Measurements from ENCODE around the gene JPH3. TPM values are rescaled to one million over a fixed set of nuclear protein-coding genes. Genes with fewer than 3 reads are reported as not detected.
A peak's percentile ranks its signal among the peaks of the same experiment; 100 is the strongest.

Gene JPH3
- total and polyA plus RNA-seq, 2 experiments from 2014 or later: 1.8 to 4.8 TPM

GRCh38 chr16:87656328-87656727, 54.0 kb downstream of the JPH3 start:
- 76% methylated on average over 14 of the region's 14 CpGs for WGBS (ENCODE audit: low lambda C conversion rate, missing lambda C conversion rate)
- Histone ChIP-seq H3K36me3 (replicated peaks; ENCODE audit: insufficient read depth, low read depth) (no peaks in the 10 kb centered on the region), H3K4me1 (ENCODE audit: insufficient read depth) (no peaks in the 10 kb centered on the region), H3K9me2 (replicated peaks; ENCODE audit: insufficient read depth) (no peaks in the 10 kb centered on the region), H3K9me3 (ENCODE audit: low read depth) (no peaks in the 10 kb centered on the region), H4K20me1 (ENCODE audit: insufficient read depth, poor library complexity, severe bottlenecking) (no peaks in the 10 kb centered on the region), H3K4me2 (no peak overlapping the region), H2AFZ (no peak overlapping the region), H3K4me3 (no peak overlapping the region), H3K27me3 (no peaks in the 10 kb centered on the region), H3K27ac (no peak overlapping the region), H3K79me2 (no peaks in the 10 kb centered on the region)
- DNase-seq (ENCODE audit: low spot score): no peak
- TF ChIP-seq EZH2phosphoT487 (IDR thresholded peaks at IDR 0.05; ENCODE audit: low read depth, severe bottlenecking, unreplicated experiment) (no peak), EZH2 (IDR thresholded peaks at IDR 0.05; ENCODE audit: borderline replicate concordance) (no peak)

- Histone ChIP-seq H3K4me1 (ENCODE audit: insufficient read depth) (no peaks in the 10 kb centered on the region), H3K79me2 (no peaks in the 10 kb centered on the region), H3K4me2 (no peak overlapping the region), H3K27ac (no peak overlapping the region), H3K27me3 (no peaks in the 10 kb centered on the region), H3K4me3 (no peak overlapping the region), H2AFZ (no peak overlapping the region), H3K36me3 (replicated peaks; ENCODE audit: insufficient read depth, low read depth) (no peaks in the 10 kb centered on the region), H3K9me2 (replicated peaks; ENCODE audit: insufficient read depth) (no peaks in the 10 kb centered on the region), H3K9me3 (ENCODE audit: low read depth) (no peaks in the 10 kb centered on the region), H4K20me1 (ENCODE audit: insufficient read depth, poor library complexity, severe bottlenecking) (no peaks in the 10 kb centered on the region)
- no peak for DNase-seq (ENCODE audit: low spot score)
- TF ChIP-seq EZH2 (IDR thresholded peaks at IDR 0.05; ENCODE audit: borderline replicate concordance) (no peak), EZH2phosphoT487 (IDR thresholded peaks at IDR 0.05; ENCODE audit: low read depth, severe bottlenecking, unreplicated experiment) (no peak), CTCF (IDR thresholded peaks at IDR 0.05; ENCODE audit: poor library complexity) (no peak)
- 83% methylated on average over 7 of the region's 7 CpGs for WGBS (ENCODE audit: low lambda C conversion rate, missing lambda C conversion rate)
Measured at GRCh38 chr16:87657621-87658192, 55.4 kb downstream of the JPH3 start.

GRCh38 chr16:87658564-87659225, 56.4 kb downstream of the JPH3 start:
- TF ChIP-seq EZH2phosphoT487 (IDR thresholded peaks at IDR 0.05; ENCODE audit: low read depth, severe bottlenecking, unreplicated experiment): no peak
- TF ChIP-seq CTCF (IDR thresholded peaks at IDR 0.05; ENCODE audit: poor library complexity): no peak
- no peak for TF ChIP-seq EZH2 (IDR thresholded peaks at IDR 0.05; ENCODE audit: borderline replicate concordance)
- peak; percentile 28 for DNase-seq (ENCODE audit: low spot score)
- H3K9me3 ChIP-seq (ENCODE audit: low read depth): no peaks in the 10 kb centered on the region
- H4K20me1 ChIP-seq (ENCODE audit: insufficient read depth, poor library complexity, severe bottlenecking): no peaks in the 10 kb centered on the region
- WGBS (ENCODE audit: low lambda C conversion rate, missing lambda C conversion rate): 35% methylated on average over 14 of the region's 14 CpGs
- H3K4me2 ChIP-seq: no peak overlapping the region
- no peaks in the 10 kb centered on the region for H3K4me1 ChIP-seq (ENCODE audit: insufficient read depth)
- no peak overlapping the region for H3K27ac ChIP-seq
- H2AFZ ChIP-seq: no peak overlapping the region
- no peak overlapping the region for H3K4me3 ChIP-seq
- H3K9me2 ChIP-seq (replicated peaks; ENCODE audit: insufficient read depth): no peaks in the 10 kb centered on the region
- H3K36me3 ChIP-seq (replicated peaks; ENCODE audit: insufficient read depth, low read depth): no peaks in the 10 kb centered on the region
- H3K27me3 ChIP-seq: no peaks in the 10 kb centered on the region
- no peaks in the 10 kb centered on the region for H3K79me2 ChIP-seq

- Histone ChIP-seq H4K20me1 (ENCODE audit: insufficient read depth, poor library complexity, severe bottlenecking) (no peaks in the 10 kb centered on the region), H3K9me3 (ENCODE audit: low read depth) (no peaks in the 10 kb centered on the region), H2AFZ (no peak overlapping the region), H3K27ac (no peak overlapping the region), H3K4me1 (ENCODE audit: insufficient read depth) (no peaks in the 10 kb centered on the region), H3K4me3 (no peak overlapping the region), H3K79me2 (no peaks in the 10 kb centered on the region), H3K9me2 (replicated peaks; ENCODE audit: insufficient read depth) (no peaks in the 10 kb centered on the region), H3K4me2 (no peak overlapping the region), H3K36me3 (replicated peaks; ENCODE audit: insufficient read depth, low read depth) (no peaks in the 10 kb centered on the region), H3K27me3 (no peaks in the 10 kb centered on the region)
- DNase-seq (ENCODE audit: low spot score): peak; percentile 74
- WGBS (ENCODE audit: low lambda C conversion rate, missing lambda C conversion rate): 23% methylated on average over 16 of the region's 16 CpGs
- no peak for TF ChIP-seq CTCF (IDR thresholded peaks at IDR 0.05; ENCODE audit: poor library complexity)
- no peak for TF ChIP-seq EZH2 (IDR thresholded peaks at IDR 0.05; ENCODE audit: borderline replicate concordance)
Measured at GRCh38 chr16:87661561-87661960, 59.3 kb downstream of the JPH3 start.
